GM18502 (cell line): Measurements from ENCODE around the gene MAN2A1.
"Not testable (repeated sequence)": the region's sequence is repeated elsewhere in the genome, so short reads cannot be mapped to it uniquely, and the experiment has no call there.

Experiments used
- ATAC-seq: cut with Tn5 transposase; IDR thresholded peaks from one replicate; pipeline ENCODE4 v1.9.1; 2021; ENCODE audit warnings: mild to moderate bottlenecking; ENCODE audit not compliant: unreplicated experiment, poor library complexity

Gene MAN2A1

DNA sequence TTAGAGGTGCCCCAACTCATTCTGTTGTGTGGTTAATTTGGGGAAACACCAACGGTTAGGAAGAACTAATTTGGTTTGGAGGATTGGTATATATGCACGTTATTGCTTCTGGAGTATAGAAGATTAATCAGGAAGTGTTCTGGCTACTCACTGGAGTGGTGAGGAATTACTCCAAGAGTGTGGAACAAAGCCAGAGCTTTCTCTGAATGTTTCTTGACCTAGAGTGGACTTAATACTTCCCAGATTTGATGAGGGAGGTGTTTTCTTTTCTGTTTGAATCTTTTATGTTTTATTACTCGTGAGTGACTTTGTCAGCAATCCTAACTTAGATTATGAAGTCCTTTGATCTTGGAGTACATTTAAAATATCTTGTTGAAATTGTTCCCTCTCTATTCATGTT lies 163.7 kb downstream of the MAN2A1 start:
- no peak for ATAC-seq

DNA sequence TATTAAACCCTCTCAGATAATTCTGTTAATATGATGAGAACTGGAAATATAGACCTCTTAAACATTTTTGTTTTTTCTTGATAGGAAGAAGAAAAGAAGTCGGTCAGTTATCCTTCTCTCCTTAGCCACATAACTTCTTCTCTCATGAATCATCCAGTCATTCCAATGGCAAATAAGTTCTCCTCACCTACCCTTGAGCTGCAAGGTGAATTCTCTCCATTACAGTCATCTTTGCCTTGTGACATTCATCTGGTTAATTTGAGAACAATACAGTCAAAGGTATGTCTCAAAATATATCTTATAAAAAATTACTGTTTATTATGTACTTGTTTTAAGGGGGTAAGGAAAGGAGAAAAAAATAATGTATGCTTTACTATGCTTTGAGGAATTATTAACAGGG lies 165.3 kb downstream of the MAN2A1 start:
- ATAC-seq: no peak

GRCh38 chr5:109857405-109858031 lies 167.8 kb downstream of the MAN2A1 start:
- no peak for ATAC-seq

- ATAC-seq: no peak
These were observed 169.8 kb downstream of the MAN2A1 start for GRCh38 chr5:109859537-109859936.

DNA sequence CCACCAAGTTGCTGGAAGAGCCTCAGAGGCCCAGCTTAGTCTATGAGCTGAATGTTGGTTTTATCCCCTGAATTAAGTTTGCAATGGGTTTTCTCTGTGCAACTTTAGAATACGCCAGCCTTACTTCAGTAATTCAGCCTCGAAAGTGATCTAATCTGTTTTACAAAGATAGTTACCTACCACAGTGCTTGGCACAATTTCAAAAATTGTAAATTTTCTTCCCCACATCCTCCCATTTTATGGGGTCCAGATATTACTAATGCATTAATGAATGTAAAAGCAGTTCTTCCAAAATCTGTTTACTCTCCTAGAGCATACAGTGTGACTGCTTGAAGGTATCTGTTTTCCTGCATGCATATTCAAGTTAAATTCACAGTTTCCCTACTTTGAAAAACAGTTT lies 172.6 kb downstream of the MAN2A1 start:
- ATAC-seq: no peak

DNA sequence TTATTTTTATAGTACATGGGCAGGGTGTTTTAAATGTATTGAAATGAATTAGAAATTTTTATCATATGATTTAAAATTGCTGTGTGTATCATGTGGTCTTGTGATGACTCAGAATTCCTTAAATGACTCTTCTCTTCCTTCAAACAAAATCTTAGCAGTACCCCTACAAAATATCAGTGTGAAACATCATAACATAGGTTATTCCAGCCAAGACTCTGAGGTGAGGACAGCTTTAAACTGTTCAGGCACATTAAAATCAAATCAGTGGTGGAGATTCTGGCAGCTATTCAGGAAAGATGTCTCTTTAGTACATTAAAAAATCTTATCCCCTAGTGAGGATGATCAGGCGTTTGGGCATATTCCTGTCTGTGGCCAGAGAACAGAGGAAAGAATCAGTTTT lies 174.0 kb downstream of the MAN2A1 start:
- ATAC-seq: no peak

- no peak for ATAC-seq
These were observed 175.9 kb downstream of the MAN2A1 start for GRCh38 chr5:109865637-109866036.

- no peak for ATAC-seq
These were observed 176.3 kb downstream of the MAN2A1 start for GRCh38 chr5:109866051-109866450.

DNA sequence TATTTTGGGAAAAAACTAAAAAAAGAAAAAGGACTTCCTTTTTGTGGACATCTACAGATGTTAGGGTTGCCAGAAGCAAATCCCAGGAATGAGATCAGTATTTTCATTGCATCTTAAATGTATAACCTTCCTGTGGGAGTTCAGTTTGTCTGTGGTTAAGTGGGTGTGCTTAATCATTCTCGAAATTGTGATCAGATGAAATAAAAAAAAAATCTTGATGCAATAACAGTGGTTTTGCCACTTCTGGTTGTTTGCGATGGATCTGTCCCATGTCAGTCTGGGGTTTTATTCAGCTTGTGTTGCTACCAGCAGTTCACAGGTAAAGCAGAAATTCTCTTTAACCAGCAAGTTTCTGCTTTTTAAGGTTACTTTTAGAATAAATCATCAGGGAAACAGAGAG lies 179.0 kb downstream of the MAN2A1 start:
- no peak for ATAC-seq

DNA sequence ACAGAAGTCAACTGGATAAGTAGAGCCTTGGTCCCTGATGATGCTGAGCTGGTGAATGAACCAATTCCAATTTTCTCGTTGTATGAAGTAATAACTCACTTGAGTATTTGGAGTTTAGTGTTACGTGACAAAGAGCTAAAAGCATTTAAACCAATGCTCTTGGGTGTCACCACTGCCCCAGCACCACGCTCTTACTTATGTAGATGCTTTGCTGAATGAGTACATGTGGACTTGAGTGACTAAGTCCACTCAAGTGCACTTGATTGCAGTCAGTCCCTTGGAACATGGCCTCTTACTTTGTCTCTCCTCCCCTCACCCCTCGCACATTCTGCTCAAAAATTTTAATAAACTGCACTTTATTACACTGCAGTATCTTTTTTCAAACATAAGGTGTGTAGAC lies 184.0 kb downstream of the MAN2A1 start:
- no peak for ATAC-seq

DNA sequence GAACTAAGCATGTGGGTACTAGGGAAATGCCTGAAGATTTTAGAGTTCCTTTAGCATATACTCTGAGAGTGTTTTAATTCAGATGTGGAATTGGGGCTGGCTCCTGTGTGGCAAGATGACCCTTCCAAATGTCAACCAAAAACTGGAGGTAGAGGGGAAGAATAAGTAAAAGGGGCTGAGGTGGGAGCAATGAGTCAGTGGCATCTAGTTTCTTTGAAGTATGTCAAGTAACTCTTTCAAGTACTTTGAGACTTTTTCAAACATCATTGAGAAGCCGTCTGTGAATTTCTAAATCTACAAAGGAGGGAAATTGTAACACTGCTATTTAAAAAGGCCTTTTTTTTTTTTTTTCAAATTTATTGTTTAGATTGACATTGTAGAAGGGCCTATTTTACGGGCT lies 184.4 kb downstream of the MAN2A1 start:
- no peak for ATAC-seq

GRCh38 chr5:109876030-109876725 lies 186.5 kb downstream of the MAN2A1 start:
- no peak for ATAC-seq

- no peak for ATAC-seq
These were observed 187.4 kb downstream of the MAN2A1 start for GRCh38 chr5:109876941-109877669.

DNA sequence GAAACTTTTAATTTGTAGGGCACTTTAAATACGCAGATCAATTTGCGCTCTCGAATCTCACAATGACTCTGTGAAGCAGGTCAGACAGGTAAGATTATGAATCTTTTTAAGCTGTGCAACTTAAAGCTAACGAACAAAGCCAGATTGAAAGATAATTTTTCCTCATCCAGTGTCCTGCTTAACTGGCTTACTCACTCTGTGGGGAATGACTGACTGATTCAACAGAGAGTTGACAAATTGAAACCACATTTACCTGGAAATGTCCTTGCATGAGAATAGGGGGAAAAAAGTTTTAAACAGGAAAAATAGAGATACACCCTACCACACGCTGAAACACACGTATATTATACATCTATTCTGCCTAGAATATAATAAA lies 187.9 kb downstream of the MAN2A1 start:
- ATAC-seq: no peak

DNA sequence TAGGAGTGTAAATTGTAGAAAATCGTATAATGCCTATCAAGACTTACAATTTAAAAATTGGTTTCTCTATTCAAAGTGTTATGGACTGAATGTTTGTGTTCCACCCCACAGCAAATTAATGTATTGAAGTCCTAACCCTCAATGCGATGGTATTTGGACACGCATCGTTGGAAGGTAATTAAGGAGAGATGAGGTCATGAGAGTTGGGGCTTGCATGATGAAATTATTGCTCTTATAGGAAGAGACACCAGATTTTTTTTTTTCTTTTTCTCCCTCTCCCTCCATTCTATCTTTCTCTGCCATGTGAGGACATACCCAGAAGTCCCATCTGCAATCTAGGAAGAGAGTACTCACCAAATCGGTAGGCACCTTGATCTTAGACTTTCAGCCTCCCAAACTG lies 189.2 kb downstream of the MAN2A1 start:
- no peak for ATAC-seq

DNA sequence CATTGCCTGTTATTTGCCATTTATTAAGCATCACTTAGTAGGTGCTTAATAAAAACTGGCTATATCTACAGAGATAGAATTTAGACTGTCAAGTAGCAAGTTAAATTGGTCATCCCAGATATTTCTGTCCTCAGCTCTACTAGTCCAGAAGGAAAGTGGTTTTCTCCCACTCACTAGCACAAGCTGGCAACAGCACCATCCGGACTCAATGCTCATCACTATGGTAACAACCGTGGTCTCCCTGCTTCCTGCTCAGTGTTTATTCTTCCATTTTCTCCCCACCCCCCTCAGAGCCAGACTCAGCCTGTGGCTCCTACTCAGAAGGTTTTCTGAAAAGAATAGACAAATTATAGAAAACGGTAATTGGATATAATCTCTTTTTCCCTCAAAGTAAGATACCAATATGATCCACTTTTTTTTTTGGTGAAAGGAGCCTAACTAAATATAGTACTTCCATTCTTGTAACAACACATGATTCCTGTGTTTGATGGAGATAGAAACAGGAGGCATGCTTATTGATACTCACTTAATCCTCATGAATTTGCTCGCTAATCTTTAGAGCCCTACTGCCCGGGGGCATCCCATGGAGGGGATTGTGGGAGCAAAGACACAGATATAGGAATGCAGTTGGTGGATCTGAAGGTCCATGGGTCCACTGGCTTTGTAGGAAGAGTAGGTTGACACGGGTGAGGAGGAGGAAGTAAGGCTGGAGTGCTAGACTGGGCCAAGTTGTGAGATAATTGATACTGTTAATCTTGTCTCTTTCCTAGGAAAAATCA lies 191.4 kb downstream of the MAN2A1 start:
- ATAC-seq: no peak

DNA sequence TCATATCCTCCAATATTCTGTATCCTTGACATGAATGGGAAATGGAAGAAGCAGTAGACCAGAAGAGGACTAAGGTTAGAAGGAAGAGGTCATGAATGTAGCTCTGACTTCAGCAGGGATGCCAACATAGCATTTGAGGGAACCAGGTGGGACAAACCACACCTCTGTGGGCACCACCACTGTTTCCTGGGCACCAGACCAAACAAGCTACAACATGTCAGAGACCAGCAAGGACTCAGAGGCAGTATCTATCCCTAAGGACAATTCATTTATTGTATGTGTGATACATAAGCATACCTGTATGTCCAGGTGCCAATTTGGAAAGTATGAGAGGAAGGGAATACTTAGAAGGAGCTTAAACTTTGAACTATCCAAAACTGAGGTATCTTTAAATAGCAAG lies 192.8 kb downstream of the MAN2A1 start:
- ATAC-seq: no peak

- ATAC-seq: no peak
These were observed 194.9 kb downstream of the MAN2A1 start for GRCh38 chr5:109884676-109885075.

- no peak for ATAC-seq
These were observed 195.5 kb downstream of the MAN2A1 start for GRCh38 chr5:109885205-109885604.

- no peak for ATAC-seq
These were observed 199.3 kb downstream of the MAN2A1 start for GRCh38 chr5:109888989-109889388.

DNA sequence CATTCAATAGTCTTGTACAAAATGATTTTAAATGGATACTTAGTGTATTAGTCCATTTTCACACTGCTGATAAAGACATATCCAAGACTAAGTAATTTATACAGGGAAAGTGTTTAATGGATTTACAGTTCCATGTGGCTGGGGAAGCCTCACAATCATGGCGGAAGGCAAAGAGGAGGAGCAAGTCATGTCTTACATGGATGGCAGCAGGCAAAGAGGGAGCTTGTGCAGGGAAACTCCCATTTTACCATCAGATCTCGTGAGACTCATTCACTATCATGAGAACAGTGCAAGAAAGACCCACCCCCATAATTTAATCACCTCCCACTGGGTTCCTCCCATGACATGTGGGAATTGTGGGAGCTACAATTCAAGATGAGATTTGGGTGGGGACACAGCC lies 203.5 kb downstream of the MAN2A1 start:
- ATAC-seq: not testable (repeated sequence)
